ENCODE measurements around the gene QRICH2.
"Not testable (repeated sequence)": the region's sequence is repeated elsewhere in the genome, so short reads cannot be mapped to it uniquely, and the experiment has no call there.

QRICH2 gene

GRCh38 chr17:76247304-76247703 is 60.8 kb downstream of the QRICH2 start:
- no peak overlapping the region for H3K4me3 ChIP-seq (ENCODE audit: low read length)
- no peak for DNase-seq (ENCODE audit: low read depth)
- no peak for TF ChIP-seq CTCF (conservative IDR thresholded peaks at IDR 0.05; ENCODE audit: low read length)

- peak; percentile 69 for DNase-seq (ENCODE audit: low read depth)
- H3K4me3 ChIP-seq (ENCODE audit: low read length), result no peak overlapping the region
- no peak for TF ChIP-seq CTCF (conservative IDR thresholded peaks at IDR 0.05; ENCODE audit: low read length)
Measured at GRCh38 chr17:76246080-76247066, 61.7 kb downstream of the QRICH2 start.

GRCh38 chr17:76244721-76245120 is 63.4 kb downstream of the QRICH2 start:
- not testable (repeated sequence) for H3K4me3 ChIP-seq (ENCODE audit: low read length); DNase-seq (ENCODE audit: low read depth)

- TF ChIP-seq CTCF (conservative IDR thresholded peaks at IDR 0.05; ENCODE audit: low read length), result no peak
- H3K4me3 ChIP-seq (ENCODE audit: low read length), result no peak overlapping the region
- peak; percentile 73 for DNase-seq (ENCODE audit: low read depth)
Measured at GRCh38 chr17:76243826-76244679, 64.0 kb downstream of the QRICH2 start.

GRCh38 chr17:76241691-76242255 is 66.3 kb downstream of the QRICH2 start:
- TF ChIP-seq CTCF (conservative IDR thresholded peaks at IDR 0.05; ENCODE audit: low read length), result no peak
- DNase-seq (ENCODE audit: low read depth), result no peak
- H3K4me3 ChIP-seq (ENCODE audit: low read length), result no peak overlapping the region

GRCh38 chr17:76241204-76241538 is 66.9 kb downstream of the QRICH2 start:
- no peak for TF ChIP-seq CTCF (conservative IDR thresholded peaks at IDR 0.05; ENCODE audit: low read length)
- peak overlapping the region; percentile 64 for H3K4me3 ChIP-seq (ENCODE audit: low read length)
- no peak for DNase-seq (ENCODE audit: low read depth)

- no peak for TF ChIP-seq CTCF (conservative IDR thresholded peaks at IDR 0.05; ENCODE audit: low read length)
- H3K4me3 ChIP-seq (ENCODE audit: low read length), result peak within 1 kb of the TSS; percentile 64
- no peak for DNase-seq (ENCODE audit: low read depth)
Measured at GRCh38 chr17:76240461-76241203, 67.4 kb downstream of the QRICH2 start, which contains the start of gene RNF157. RNF157 (minus strand) TSS chr17:76240493; CDS start chr17:76240240, 253 bp downstream.
